ENCODE data around the gene TRIM5. TPM values are rescaled to one million over a fixed set of nuclear protein-coding genes. Genes with fewer than 3 reads are reported as not detected.
"Not testable (repeated sequence)": the region's sequence is repeated elsewhere in the genome, so short reads cannot be mapped to it uniquely, and the experiment has no call there.

Gene TRIM5
- polyA plus RNA-seq, 4 donors = 6.5 to 22.0 (median 11.5) TPM

- not testable (repeated sequence) for FAIRE-seq; H3K9me3 ChIP-seq (ENCODE audit: control insufficient read depth in 2 of 2, insufficient read depth in 1 of 2, low read depth in 1 of 2, low read length in 1 of 2); H3K4me1 ChIP-seq (ENCODE audit: control insufficient read depth in 3 of 3, insufficient read depth in 2 of 3, low read depth in 1 of 3, low read length in 2 of 3); H3K27me3 ChIP-seq (ENCODE audit: control insufficient read depth in 3 of 3, insufficient read depth in 3 of 3, low read length in 3 of 3); DNase-seq
- 53 to 68% (median 61%) methylated on average over 7 of the region's 7 CpGs for WGBS, 3 donors
- Histone ChIP-seq H3K27ac (ENCODE audit: low read depth in 1 of 3, low read length in 2 of 3) (peak overlapping the region in 2 of 3 donors; percentile 28 to 99), H3K36me3 (ENCODE audit: control insufficient read depth in 3 of 3, insufficient read depth in 2 of 3, low read depth in 1 of 3, low read length in 3 of 3) (peaks cover 0 to 11% (median 6%) of the 10 kb centered on the region in 3 donors), H3K4me3 (ENCODE audit: low read depth in 1 of 3, low read length in 3 of 3) (peak overlapping the region in 1 of 3 donors; percentile 66)
Measured at GRCh38 chr11:5683620-5684019, 1.3 kb downstream of the TRIM5 start.

- H3K9me3 ChIP-seq (ENCODE audit: control insufficient read depth in 2 of 2, insufficient read depth in 1 of 2, low read depth in 1 of 2, low read length in 1 of 2); H3K4me1 ChIP-seq (ENCODE audit: control insufficient read depth in 3 of 3, insufficient read depth in 2 of 3, low read depth in 1 of 3, low read length in 2 of 3); FAIRE-seq; DNase-seq; H3K27ac ChIP-seq (ENCODE audit: low read depth in 1 of 3, low read length in 2 of 3); H3K4me3 ChIP-seq (ENCODE audit: low read depth in 1 of 3, low read length in 3 of 3); H3K27me3 ChIP-seq (ENCODE audit: control insufficient read depth in 3 of 3, insufficient read depth in 3 of 3, low read length in 3 of 3): not testable (repeated sequence)
- WGBS, 3 donors = 78 to 97% (median 87%) methylated on average over 19 to 33 of the region's 33 CpGs
- H3K36me3 ChIP-seq (ENCODE audit: control insufficient read depth in 3 of 3, insufficient read depth in 2 of 3, low read depth in 1 of 3, low read length in 3 of 3) = peaks cover 5 to 14% (median 13%) of the 10 kb centered on the region in 3 donors
Measured at GRCh38 chr11:5682890-5683441, 1.9 kb downstream of the TRIM5 start.

- DNase-seq (no peak), FAIRE-seq (no peak)
- Histone ChIP-seq H3K9me3 (ENCODE audit: control insufficient read depth in 2 of 2, insufficient read depth in 1 of 2, low read depth in 1 of 2, low read length in 1 of 2) (peaks cover 0 to 6% of the 10 kb centered on the region in 2 donors), H3K4me3 (ENCODE audit: low read depth in 1 of 3, low read length in 3 of 3) (no peak overlapping the region), H3K27me3 (ENCODE audit: control insufficient read depth in 3 of 3, insufficient read depth in 3 of 3, low read length in 3 of 3) (no peaks in the 10 kb centered on the region), H3K4me1 (ENCODE audit: control insufficient read depth in 3 of 3, insufficient read depth in 2 of 3, low read depth in 1 of 3, low read length in 2 of 3) (no peaks in the 10 kb centered on the region), H3K36me3 (ENCODE audit: control insufficient read depth in 3 of 3, insufficient read depth in 2 of 3, low read depth in 1 of 3, low read length in 3 of 3) (peaks cover 6 to 19% (median 14%) of the 10 kb centered on the region in 3 donors), H3K27ac (ENCODE audit: low read depth in 1 of 3, low read length in 2 of 3) (no peak overlapping the region)
- WGBS, 3 donors = 96 to 98% (median 96%) methylated on average over 7 of the region's 7 CpGs
Measured at GRCh38 chr11:5679811-5680210, 5.1 kb downstream of the TRIM5 start.

- Histone ChIP-seq H3K27ac (ENCODE audit: low read depth in 1 of 3, low read length in 2 of 3) (no peak overlapping the region), H3K9me3 (ENCODE audit: control insufficient read depth in 2 of 2, insufficient read depth in 1 of 2, low read depth in 1 of 2, low read length in 1 of 2) (peaks cover 0 to 6% of the 10 kb centered on the region in 2 donors), H3K4me3 (ENCODE audit: low read depth in 1 of 3, low read length in 3 of 3) (no peak overlapping the region), H3K4me1 (ENCODE audit: control insufficient read depth in 3 of 3, insufficient read depth in 2 of 3, low read depth in 1 of 3, low read length in 2 of 3) (no peaks in the 10 kb centered on the region), H3K27me3 (ENCODE audit: control insufficient read depth in 3 of 3, insufficient read depth in 3 of 3, low read length in 3 of 3) (no peaks in the 10 kb centered on the region), H3K36me3 (ENCODE audit: control insufficient read depth in 3 of 3, insufficient read depth in 2 of 3, low read depth in 1 of 3, low read length in 3 of 3) (peaks cover 14 to 19% (median 17%) of the 10 kb centered on the region in 3 donors)
- no peak for FAIRE-seq
- WGBS, 3 donors = 92 to 98% (median 97%) methylated on average over 4 of the region's 4 CpGs
- DNase-seq = no peak
Measured at GRCh38 chr11:5674391-5674790, 10.5 kb downstream of the TRIM5 start.

- peaks cover 0 to 3% of the 10 kb centered on the region in 2 donors for H3K9me3 ChIP-seq (ENCODE audit: control insufficient read depth in 2 of 2, insufficient read depth in 1 of 2, low read depth in 1 of 2, low read length in 1 of 2)
- H3K4me3 ChIP-seq (ENCODE audit: low read depth in 1 of 3, low read length in 3 of 3) = no peak overlapping the region
- no peak for FAIRE-seq
- peaks cover 7 to 18% (median 8%) of the 10 kb centered on the region in 3 donors for H3K36me3 ChIP-seq (ENCODE audit: control insufficient read depth in 3 of 3, insufficient read depth in 2 of 3, low read depth in 1 of 3, low read length in 3 of 3)
- H3K4me1 ChIP-seq (ENCODE audit: control insufficient read depth in 3 of 3, insufficient read depth in 2 of 3, low read depth in 1 of 3, low read length in 2 of 3) = no peaks in the 10 kb centered on the region
- no peak overlapping the region for H3K27ac ChIP-seq (ENCODE audit: low read depth in 1 of 3, low read length in 2 of 3)
- H3K27me3 ChIP-seq (ENCODE audit: control insufficient read depth in 3 of 3, insufficient read depth in 3 of 3, low read length in 3 of 3) = no peaks in the 10 kb centered on the region
- DNase-seq = no peak
Measured at GRCh38 chr11:5671831-5672230, 13.0 kb downstream of the TRIM5 start.

GRCh38 chr11:5666402-5666793 lies 18.5 kb downstream of the TRIM5 start:
- Histone ChIP-seq H3K36me3 (ENCODE audit: control insufficient read depth in 3 of 3, insufficient read depth in 2 of 3, low read depth in 1 of 3, low read length in 3 of 3) (peaks cover 4 to 22% (median 19%) of the 10 kb centered on the region in 3 donors), H3K9me3 (ENCODE audit: control insufficient read depth in 2 of 2, insufficient read depth in 1 of 2, low read depth in 1 of 2, low read length in 1 of 2) (no peaks in the 10 kb centered on the region), H3K27me3 (ENCODE audit: control insufficient read depth in 3 of 3, insufficient read depth in 3 of 3, low read length in 3 of 3) (no peaks in the 10 kb centered on the region), H3K4me3 (ENCODE audit: low read depth in 1 of 3, low read length in 3 of 3) (no peak overlapping the region), H3K4me1 (ENCODE audit: control insufficient read depth in 3 of 3, insufficient read depth in 2 of 3, low read depth in 1 of 3, low read length in 2 of 3) (no peaks in the 10 kb centered on the region), H3K27ac (ENCODE audit: low read depth in 1 of 3, low read length in 2 of 3) (no peak overlapping the region)
- no peak for DNase-seq
- 89 to 93% (median 90%) methylated on average over 6 of the region's 6 CpGs for WGBS, 3 donors
- no peak for FAIRE-seq

- Histone ChIP-seq H3K36me3 (ENCODE audit: control insufficient read depth in 3 of 3, insufficient read depth in 2 of 3, low read depth in 1 of 3, low read length in 3 of 3) (peaks cover 2 to 21% (median 18%) of the 10 kb centered on the region in 3 donors), H3K4me3 (ENCODE audit: low read depth in 1 of 3, low read length in 3 of 3) (no peak overlapping the region), H3K9me3 (ENCODE audit: control insufficient read depth in 2 of 2, insufficient read depth in 1 of 2, low read depth in 1 of 2, low read length in 1 of 2) (no peaks in the 10 kb centered on the region), H3K4me1 (ENCODE audit: control insufficient read depth in 3 of 3, insufficient read depth in 2 of 3, low read depth in 1 of 3, low read length in 2 of 3) (no peaks in the 10 kb centered on the region), H3K27me3 (ENCODE audit: control insufficient read depth in 3 of 3, insufficient read depth in 3 of 3, low read length in 3 of 3) (no peaks in the 10 kb centered on the region), H3K27ac (ENCODE audit: low read depth in 1 of 3, low read length in 2 of 3) (no peak overlapping the region)
- DNase-seq (no peak), FAIRE-seq (no peak)
- 78 to 83% (median 81%) methylated on average over 5 of the region's 5 CpGs for WGBS, 3 donors
Measured at GRCh38 chr11:5665746-5666401, 19.0 kb downstream of the TRIM5 start.

GRCh38 chr11:5665051-5665570 lies 19.8 kb downstream of the TRIM5 start:
- peaks cover 0 to 19% (median 17%) of the 10 kb centered on the region in 3 donors for H3K36me3 ChIP-seq (ENCODE audit: control insufficient read depth in 3 of 3, insufficient read depth in 2 of 3, low read depth in 1 of 3, low read length in 3 of 3)
- no peak for FAIRE-seq
- no peak overlapping the region for H3K4me3 ChIP-seq (ENCODE audit: low read depth in 1 of 3, low read length in 3 of 3)

More at GRCh38 chr11:5665051-5665570, 19.8 kb downstream of the TRIM5 start:
- Histone ChIP-seq H3K9me3 (ENCODE audit: control insufficient read depth in 2 of 2, insufficient read depth in 1 of 2, low read depth in 1 of 2, low read length in 1 of 2) (no peaks in the 10 kb centered on the region), H3K4me1 (ENCODE audit: control insufficient read depth in 3 of 3, insufficient read depth in 2 of 3, low read depth in 1 of 3, low read length in 2 of 3) (no peaks in the 10 kb centered on the region), H3K27me3 (ENCODE audit: control insufficient read depth in 3 of 3, insufficient read depth in 3 of 3, low read length in 3 of 3) (no peaks in the 10 kb centered on the region), H3K27ac (ENCODE audit: low read depth in 1 of 3, low read length in 2 of 3) (no peak overlapping the region)
- no peak for DNase-seq
- 95 to 96% (median 96%) methylated on average over 4 of the region's 4 CpGs for WGBS, 3 donors
